Umbilical cord (tissue), 2 donors: ENCODE measurements around the gene SP5. TPM values are rescaled to one million over a fixed set of nuclear protein-coding genes. Genes with fewer than 3 reads are reported as not detected.
"Not testable (repeated sequence)": the region's sequence is repeated elsewhere in the genome, so short reads cannot be mapped to it uniquely, and the experiment has no call there.

ENCODE experiments used
- DNase-seq: peaks from one replicate; pipeline ENCODE4 v3.0.0-alpha.2; 2015; ENCODE audit warnings: low spot score
- total RNA-seq: library from RNA; depleted of rRNA; stranded (reverse); fragments of >200 nt; gene quantifications from one replicate; pipeline ENCODE4 v1.2.3, GENCODE V29; 2014; ENCODE audit warnings: low replicate concordance; ENCODE audit not compliant: insufficient read depth

Gene SP5
- 3.9 TPM for total RNA-seq

GRCh38 chr2:170715062-170715931 is at the start of gene SP5:
SP5 (plus strand) TSS chr2:170715337; CDS start chr2:170715513, 176 bp downstream.
- DNase-seq, result peak; percentile 92

- no peak for DNase-seq
Observed at GRCh38 chr2:170665743-170666142, 49.4 kb upstream of the SP5 start.

- DNase-seq, result no peak
Observed at GRCh38 chr2:170669909-170670308, 45.2 kb upstream of the SP5 start.

DNA sequence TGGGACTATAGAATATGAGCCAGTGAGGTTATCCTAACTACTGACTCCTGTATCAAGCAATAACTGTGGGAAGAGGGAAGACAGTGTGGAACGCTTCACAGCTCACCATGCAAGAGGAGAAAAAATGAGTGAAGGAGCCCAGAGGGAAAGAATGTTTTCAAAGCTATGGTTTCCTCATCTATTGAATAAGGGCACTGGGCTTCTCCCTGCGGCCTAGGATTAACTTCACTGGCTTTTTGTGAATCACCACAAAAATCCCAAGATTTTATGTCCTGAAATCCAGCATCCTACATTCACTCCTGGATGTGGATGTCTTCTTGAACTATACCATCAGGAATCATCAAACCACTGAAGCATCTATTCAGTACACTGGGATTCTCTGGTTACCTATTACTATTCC is 44.5 kb upstream of the SP5 start:
- no peak for DNase-seq

GRCh38 chr2:170671079-170671478 is 44.1 kb upstream of the SP5 start:
- DNase-seq, result no peak

DNA sequence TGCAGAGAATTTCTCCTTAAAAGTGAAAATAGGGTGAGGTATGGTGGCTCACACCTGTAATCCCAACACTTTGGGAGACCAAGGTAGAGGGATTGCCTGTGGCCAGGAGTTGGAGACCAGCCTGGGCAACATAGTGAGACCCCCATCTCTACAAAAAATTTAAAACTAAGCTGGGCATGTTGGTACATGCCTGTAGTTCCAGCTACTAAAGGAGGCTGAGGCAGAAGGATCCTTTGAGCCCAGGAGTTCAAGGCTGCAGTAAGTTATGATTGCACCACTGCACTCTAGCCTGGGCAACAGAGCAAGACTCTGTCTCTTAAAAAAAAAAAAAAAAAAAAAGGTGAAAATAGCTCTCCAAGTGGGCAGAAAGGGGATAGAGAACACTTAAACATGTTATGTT is 40.9 kb upstream of the SP5 start:
- not testable (repeated sequence) for DNase-seq

GRCh38 chr2:170675701-170676100 is 39.4 kb upstream of the SP5 start:
- no peak for DNase-seq

- DNase-seq, result no peak
Observed at GRCh38 chr2:170679607-170680079, 35.5 kb upstream of the SP5 start.

GRCh38 chr2:170680172-170680941 is 34.8 kb upstream of the SP5 start:
- no peak for DNase-seq

- peak; percentile 66 for DNase-seq
Observed at GRCh38 chr2:170681311-170681710, 33.8 kb upstream of the SP5 start.

DNA sequence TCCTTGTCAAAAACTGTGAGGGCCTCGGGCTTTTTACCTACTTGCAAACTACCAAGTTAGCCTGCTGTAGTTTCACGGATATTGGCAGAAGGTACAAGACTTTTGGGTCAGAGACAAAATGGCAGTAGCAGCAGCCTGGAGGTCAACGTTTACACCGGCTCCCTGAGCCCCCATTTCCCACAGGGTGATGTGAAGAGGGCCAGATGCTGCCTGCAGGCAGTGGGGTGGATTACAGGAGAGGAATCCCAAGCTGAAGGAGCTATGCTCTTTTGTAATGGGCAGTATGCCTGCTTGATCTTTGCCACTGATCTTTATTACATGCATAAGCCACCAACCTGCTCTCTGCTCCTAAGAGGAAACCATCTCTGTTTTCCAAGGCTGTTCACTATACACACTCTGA is 29.5 kb upstream of the SP5 start:
- no peak for DNase-seq

DNA sequence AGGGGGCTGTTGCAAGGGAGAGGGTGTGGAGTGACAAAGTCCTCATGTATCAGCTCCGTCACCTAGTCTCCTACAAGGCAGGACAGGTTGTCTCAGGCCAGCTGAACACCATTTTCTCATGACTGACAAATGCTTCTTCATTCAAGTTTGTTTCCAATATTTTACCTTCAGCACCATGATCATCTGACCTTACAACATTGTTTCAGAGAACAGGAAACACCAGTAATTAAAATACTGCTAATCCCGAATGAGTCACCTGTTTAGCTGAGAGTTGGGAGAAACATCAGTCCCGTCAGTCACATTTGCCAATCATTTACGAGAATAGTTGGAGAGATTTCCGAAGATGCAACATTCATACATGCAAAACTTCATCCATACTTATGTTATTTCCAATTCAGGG is 25.7 kb upstream of the SP5 start:
- no peak for DNase-seq

GRCh38 chr2:170690640-170691039 is 24.5 kb upstream of the SP5 start:
- no peak for DNase-seq

DNA sequence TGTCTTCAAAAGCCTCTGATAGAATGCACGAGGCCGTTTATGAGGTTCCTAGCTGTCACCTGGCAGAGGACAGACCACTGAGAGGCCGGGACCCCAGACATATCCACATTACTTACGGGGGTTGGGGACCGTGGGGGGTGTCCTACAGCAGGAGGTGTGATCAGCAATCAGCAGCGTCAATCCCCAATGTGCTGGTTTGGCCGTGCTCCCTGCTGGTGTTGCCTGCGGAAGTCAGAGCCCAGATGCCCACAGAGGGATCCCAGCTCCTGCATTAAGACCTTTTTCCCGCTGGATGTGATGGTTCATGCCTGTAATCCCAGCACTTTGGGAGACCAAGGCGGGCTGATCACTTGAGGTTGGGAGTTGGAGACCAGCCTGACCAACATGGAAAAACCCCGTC is 20.8 kb upstream of the SP5 start:
- no peak for DNase-seq

DNA sequence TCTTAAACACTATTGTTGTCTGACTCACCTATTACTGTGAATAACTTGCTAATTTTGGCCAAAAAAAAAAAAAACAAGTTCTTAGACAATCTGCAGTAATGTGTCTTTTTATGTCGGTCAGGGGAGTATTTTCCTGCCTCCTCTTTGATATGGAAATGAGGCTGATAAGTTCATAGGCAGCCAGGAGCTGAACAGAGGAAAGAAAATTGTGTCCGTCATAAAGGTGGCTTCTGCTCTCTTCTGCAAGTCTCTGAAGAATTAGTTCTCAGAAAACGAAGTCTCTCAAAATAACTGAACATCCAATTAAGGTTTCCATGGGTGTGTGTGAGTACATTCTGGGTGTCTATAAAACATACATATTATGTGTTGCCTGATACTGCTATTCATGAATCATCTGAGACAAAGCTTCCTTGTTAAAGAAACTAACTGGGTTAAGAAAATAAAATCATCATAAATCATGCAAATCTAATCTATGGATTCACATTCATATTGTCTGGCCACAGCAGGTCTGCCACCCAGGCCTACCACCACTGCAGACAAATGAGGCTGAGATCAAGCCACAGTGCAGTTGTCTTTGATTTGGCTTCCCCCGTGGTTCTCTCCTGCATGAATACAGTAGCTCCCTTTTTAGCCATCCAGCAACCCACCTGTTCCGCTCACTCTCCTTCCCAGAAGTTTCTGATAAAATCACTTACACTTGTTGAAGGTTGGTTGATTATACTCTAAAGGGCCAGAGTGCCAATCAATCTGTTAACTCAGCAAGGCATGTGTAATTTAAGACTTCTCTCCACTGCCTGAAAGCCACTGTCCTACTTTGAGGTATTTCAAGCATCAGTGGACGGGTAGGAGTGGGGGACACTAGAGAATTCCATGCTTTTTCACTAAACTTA is 19.4 kb upstream of the SP5 start:
- DNase-seq, result no peak

DNA sequence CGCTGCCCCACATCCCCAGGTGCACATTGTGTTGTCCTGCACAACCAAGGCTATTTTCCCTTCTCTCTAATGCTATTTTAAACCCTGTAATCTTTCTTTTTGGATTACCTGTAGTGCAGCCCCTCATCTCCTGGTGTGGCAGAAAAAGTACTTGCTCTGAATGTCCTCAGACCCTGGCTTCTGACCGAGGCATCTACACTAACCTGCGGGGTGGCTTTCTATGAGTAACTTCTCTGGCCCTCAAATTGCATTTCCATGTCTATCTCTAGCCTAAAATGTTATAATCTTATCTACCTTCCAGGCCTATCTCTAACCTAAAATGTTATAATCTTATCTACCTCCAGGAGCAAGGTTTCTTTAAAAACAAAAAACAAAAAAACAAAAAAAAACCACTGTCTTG is 18.2 kb upstream of the SP5 start:
- no peak for DNase-seq

DNA sequence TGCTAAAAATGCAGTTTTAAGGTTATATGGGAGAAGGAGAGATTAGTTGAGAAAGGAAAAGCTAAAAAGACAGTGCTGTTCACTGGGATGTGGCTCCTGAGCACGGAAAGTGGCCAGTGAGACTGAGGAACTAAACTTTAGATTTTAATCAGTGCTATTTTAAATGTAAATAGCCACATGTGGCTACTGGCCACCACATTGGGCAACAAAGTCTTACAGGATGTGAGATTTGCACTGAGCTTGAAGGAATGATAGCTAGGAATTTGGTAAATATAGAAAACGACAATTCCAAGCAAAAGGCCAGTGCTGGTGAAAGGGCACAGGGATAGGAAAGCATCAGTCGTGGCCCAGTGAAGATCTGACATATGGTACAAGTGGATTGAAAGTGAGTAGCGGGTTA is 14.1 kb upstream of the SP5 start:
- no peak for DNase-seq

- no peak for DNase-seq
Observed at GRCh38 chr2:170703776-170704476, 11.2 kb upstream of the SP5 start.

- DNase-seq, result no peak
Observed at GRCh38 chr2:170707821-170708795, 7.0 kb upstream of the SP5 start.

GRCh38 chr2:170710609-170710979 is 4.5 kb upstream of the SP5 start:
- DNase-seq, result no peak
